C4-2B (cell line): ENCODE data around the gene ADGRD1.

ENCODE experiments used
- H3K27ac ChIP-seq: fragments of 450-650 bp; 2 replicates; pipeline ENCODE4 v1.5.1; 2017
- ZFX ChIP-seq: fragments of 450-650 bp; IDR thresholded peaks from 2 replicates; pipeline ENCODE4 v1.6.1; 2017
- TF ChIP-seq, protein P1 (sequence below): fragments of 450-650 bp; conservative IDR thresholded peaks from 2 replicates; pipeline ENCODE4 v1.5.1; 2017; ENCODE audit warnings: mild to moderate bottlenecking

Gene ADGRD1

DNA sequence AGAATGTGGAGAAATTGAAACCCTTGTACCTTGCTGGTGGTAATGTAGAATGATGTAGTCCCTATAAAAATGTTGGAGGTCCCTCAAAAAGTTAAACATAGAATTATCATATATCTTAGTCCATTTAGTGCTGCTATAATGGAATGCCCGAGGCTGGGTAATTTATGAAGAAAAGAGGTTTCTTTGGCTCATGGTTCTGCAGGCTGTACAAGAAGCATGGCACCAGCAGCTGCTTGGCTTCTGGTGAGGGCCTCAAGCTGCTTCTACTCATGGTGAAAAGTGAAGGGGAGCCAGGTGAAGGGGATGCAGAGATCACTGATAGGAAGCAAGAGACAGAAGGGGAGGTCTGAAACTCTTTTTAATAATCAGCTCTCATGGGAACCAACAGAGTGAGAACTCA, 233.9 kb downstream of the ADGRD1 start:
- TF ChIP-seq, protein P1, sequence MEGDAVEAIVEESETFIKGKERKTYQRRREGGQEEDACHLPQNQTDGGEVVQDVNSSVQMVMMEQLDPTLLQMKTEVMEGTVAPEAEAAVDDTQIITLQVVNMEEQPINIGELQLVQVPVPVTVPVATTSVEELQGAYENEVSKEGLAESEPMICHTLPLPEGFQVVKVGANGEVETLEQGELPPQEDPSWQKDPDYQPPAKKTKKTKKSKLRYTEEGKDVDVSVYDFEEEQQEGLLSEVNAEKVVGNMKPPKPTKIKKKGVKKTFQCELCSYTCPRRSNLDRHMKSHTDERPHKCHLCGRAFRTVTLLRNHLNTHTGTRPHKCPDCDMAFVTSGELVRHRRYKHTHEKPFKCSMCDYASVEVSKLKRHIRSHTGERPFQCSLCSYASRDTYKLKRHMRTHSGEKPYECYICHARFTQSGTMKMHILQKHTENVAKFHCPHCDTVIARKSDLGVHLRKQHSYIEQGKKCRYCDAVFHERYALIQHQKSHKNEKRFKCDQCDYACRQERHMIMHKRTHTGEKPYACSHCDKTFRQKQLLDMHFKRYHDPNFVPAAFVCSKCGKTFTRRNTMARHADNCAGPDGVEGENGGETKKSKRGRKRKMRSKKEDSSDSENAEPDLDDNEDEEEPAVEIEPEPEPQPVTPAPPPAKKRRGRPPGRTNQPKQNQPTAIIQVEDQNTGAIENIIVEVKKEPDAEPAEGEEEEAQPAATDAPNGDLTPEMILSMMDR: no peak
- TF ChIP-seq ZFX: no peak
- H3K27ac ChIP-seq: no peak overlapping the region

DNA sequence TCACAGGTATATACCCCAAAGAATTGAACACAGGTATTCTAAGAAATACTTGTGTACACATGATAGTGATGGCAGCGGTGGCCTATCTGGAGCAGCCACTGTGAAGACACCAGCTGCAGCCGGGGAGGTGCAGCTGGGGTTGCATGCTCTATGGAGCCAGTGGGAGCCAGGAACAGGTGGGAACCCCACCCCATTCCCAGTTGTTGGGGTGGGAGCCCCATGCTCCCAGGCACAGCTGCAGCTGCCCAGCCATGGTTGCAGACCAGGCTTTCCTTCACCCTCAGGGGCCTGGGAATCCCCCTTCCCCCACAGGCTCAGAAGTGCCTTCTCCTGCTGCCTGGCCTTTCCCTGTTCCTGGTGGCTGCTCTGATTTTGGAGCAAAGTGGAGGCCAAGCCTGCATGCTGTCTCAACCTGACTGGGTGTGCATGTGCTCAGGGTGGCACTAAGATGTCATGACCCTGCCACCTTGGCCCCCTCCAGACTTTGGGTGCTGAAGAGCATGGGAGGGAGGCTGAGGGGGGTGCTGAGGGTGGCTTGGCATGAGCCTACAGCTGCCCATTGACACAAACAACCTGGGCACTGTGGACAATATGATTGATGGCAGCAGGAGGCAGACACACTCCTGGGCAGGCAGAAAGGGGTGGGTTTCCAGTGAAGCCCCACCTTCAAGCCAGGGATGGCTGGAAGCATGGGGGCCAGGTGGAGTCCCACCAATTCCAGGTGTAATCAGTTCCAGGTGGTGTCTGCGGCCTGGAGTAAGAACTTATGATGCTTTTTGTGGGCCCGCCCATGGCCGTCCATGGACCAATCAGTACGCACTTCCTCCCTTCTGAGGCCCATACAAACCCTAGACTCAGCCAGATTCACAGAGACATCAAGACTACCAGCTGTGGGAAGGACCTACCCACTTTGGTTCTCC, 234.7 kb downstream of the ADGRD1 start:
- TF ChIP-seq, protein P1: no peak
- no peak for TF ChIP-seq ZFX
- H3K27ac ChIP-seq: no peak overlapping the region

GRCh38 chr12:131189781-131190180, 236.1 kb downstream of the ADGRD1 start:
- TF ChIP-seq, protein P1: no peak
- TF ChIP-seq ZFX: no peak
- H3K27ac ChIP-seq: no peak overlapping the region

DNA sequence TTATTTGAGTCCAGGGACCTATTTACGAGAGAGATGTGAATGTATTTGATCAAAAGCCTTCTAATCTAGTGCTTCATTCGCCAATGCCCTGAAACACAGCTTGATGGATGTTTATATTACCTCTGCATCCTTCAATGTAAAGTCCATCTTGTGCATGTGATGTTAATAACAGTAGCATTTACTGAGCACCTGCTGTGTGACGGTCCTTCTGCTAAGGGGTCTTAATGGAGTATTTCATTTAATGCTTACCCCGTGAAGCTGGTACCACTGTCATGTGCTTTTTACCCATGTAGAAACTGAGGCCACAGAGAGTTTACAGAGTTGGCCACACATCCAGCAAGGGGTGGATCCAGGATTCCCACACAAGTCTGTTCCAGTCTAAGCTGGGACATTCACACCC, 237.3 kb downstream of the ADGRD1 start:
- H3K27ac ChIP-seq: no peak overlapping the region
- TF ChIP-seq, protein P1: no peak
- TF ChIP-seq ZFX: no peak
